ENCODE data around the gene KIZ. TPM values are rescaled to one million over a fixed set of nuclear protein-coding genes. Genes with fewer than 3 reads are reported as not detected.

The KIZ gene
- total and polyA plus RNA-seq, 2 experiments from 2014 or later, result 11.0 to 55.4 TPM

DNA sequence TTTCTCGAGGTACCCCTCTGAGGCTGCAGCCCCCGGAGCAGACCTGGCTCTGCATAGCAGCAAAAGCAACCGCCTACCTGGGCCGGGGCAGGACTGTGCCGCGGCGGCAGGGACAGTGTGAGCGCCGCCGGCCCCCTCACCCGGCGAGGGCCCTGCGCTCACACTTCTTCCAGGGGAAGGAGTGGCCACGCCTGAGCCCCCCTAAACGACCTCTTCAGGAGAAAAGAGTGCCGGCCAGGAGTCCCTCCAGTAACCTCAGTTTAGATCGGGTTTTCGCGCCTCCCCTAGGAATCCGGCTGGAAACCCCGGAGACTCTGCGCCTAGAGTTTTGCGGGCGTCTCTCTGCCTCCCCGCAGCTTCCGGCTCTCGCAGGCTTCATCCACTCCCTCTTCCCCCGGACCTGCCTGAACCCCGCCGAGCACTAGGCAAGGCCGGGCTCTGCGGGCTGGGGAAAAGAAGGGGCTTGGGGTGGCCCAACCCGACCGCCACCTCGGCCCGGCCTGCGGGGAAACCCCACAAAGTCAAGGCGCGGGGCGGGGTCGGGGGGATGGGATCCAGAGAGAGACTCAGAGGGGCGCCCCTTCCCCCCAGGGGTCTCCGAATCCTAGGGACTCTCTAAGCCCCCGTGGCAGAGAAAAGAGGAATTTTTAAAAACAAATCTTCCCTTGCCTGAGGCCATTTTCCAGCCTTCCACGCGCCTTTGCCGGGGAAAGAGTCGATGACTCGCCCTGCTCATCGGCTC lies 20.3 kb upstream of the KIZ start:
- Histone ChIP-seq H3K36me3 (no peaks in the 10 kb centered on the region), H3K27me3 (peaks cover 96% of the 10 kb centered on the region), H3K27ac (no peak overlapping the region), H3K4me3 (peak overlapping the region; percentile 10), H3K9me3 (ENCODE audit: low read depth) (no peaks in the 10 kb centered on the region), H3K4me1 (ENCODE audit: low read depth) (peaks cover 6% of the 10 kb centered on the region)
- DNase-seq (ENCODE audit: low read depth in 1 of 2, low spot score in 1 of 2), result no peak
- TF ChIP-seq, protein P1, sequence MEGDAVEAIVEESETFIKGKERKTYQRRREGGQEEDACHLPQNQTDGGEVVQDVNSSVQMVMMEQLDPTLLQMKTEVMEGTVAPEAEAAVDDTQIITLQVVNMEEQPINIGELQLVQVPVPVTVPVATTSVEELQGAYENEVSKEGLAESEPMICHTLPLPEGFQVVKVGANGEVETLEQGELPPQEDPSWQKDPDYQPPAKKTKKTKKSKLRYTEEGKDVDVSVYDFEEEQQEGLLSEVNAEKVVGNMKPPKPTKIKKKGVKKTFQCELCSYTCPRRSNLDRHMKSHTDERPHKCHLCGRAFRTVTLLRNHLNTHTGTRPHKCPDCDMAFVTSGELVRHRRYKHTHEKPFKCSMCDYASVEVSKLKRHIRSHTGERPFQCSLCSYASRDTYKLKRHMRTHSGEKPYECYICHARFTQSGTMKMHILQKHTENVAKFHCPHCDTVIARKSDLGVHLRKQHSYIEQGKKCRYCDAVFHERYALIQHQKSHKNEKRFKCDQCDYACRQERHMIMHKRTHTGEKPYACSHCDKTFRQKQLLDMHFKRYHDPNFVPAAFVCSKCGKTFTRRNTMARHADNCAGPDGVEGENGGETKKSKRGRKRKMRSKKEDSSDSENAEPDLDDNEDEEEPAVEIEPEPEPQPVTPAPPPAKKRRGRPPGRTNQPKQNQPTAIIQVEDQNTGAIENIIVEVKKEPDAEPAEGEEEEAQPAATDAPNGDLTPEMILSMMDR (IDR thresholded peaks at IDR 0.05; ENCODE audit: low read depth, low read length), result no peak

DNA sequence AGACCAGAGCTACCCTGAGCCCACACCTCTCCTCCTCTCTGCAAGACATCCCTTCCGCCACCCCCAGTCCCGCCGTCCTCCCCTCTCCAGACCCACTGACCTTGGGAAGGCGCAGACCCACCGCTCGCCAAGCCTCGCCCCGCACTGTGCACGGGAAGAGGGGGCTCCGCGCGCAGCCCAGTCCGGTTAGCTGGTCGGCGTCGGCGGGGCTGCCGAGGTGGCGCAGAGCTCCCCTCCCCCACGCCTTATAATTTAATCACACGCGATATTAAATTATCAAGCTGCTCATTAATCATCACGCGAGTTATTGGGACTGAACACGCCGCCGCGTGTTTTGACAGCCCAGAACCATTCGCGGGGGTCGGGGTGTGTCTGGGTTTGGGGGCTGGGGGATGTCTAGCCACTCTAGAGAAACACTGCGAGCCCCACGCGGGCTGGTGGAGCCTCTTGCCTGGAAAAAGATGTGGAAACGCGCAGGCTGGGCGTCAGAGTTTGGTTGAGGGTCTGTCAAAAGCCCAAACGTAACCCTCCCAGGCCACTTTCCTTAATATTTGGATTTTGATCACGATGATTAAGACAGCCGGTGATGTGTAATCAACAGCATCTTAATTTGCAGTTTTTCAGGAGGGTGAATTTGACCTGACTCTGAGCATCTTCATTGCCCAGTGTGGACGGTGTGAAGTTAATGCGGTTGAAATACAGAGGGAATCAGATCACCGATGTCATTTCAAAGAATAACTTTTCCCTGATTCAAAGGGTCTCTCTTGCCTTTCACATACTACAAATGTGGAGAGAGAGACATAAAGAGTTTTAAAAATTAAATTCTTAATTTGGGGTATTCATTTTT lies 19.5 kb upstream of the KIZ start, which contains the start of gene LINC00237:
Gene LINC00237 (minus strand): TSS at position 188 of the 847 bp plus-strand sequence.
- Histone ChIP-seq H3K36me3 (no peaks in the 10 kb centered on the region), H3K4me1 (ENCODE audit: low read depth) (peaks cover 2% of the 10 kb centered on the region), H3K9me3 (ENCODE audit: low read depth) (no peaks in the 10 kb centered on the region), H3K4me3 (peak within 1 kb of the TSS; percentile 10), H3K27ac (no peak within 1 kb of the TSS), H3K27me3 (peaks cover 94% of the 10 kb centered on the region)
- TF ChIP-seq, protein P1 (IDR thresholded peaks at IDR 0.05; ENCODE audit: low read depth, low read length), result no peak
- DNase-seq (ENCODE audit: low read depth in 1 of 2, low spot score in 1 of 2), result no peak

DNA sequence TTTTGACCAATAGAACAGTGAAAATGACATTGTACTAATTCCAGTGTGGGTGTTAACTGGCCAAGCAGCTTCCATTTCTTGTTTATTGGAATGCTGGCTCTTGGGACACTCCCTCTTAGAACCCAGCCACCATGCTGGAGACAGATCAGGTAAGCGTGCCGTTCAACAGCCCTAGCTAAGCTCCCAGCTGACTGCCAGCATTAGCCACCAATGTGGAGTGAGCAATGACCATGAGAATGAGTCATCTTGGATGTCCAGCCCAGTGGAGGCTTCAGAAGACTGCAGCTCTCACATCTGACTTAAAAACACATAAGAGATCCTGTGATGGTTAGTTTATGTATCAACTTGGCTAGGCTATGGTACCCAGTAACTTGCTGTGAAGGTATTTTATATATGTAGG lies 16.7 kb upstream of the KIZ start:
- DNase-seq (ENCODE audit: low read depth in 1 of 2, low spot score in 1 of 2), result no peak
- peaks cover 75% of the 10 kb centered on the region for H3K27me3 ChIP-seq
- H3K4me1 ChIP-seq (ENCODE audit: low read depth), result no peaks in the 10 kb centered on the region
- H3K36me3 ChIP-seq, result no peaks in the 10 kb centered on the region
- H3K27ac ChIP-seq, result no peak overlapping the region
- TF ChIP-seq, protein P1 (IDR thresholded peaks at IDR 0.05; ENCODE audit: low read depth, low read length), result no peak
- no peaks in the 10 kb centered on the region for H3K9me3 ChIP-seq (ENCODE audit: low read depth)
- no peak overlapping the region for H3K4me3 ChIP-seq

DNA sequence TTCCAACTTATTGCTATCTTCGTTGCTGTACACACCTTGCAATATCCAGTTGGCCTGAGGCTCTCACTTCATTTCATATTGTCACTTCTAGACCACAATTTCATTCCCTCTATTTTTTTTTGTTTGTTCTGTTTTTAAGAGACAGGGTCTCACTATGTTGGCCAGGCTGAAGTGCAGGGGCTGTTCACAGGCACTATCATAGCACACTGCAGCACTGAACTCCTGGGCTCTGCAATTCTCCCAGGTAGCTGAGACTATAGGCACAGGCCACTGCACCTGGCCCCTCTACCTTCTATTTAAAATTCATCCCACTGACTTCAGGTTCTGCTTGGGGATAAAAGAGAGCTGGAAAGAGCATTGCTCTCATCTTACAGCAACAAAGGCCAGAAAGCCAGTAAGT lies 15.1 kb upstream of the KIZ start:
- TF ChIP-seq, protein P1 (IDR thresholded peaks at IDR 0.05; ENCODE audit: low read depth, low read length), result no peak
- no peaks in the 10 kb centered on the region for H3K9me3 ChIP-seq (ENCODE audit: low read depth)
- DNase-seq (ENCODE audit: low read depth in 1 of 2, low spot score in 1 of 2), result no peak
- H3K27ac ChIP-seq, result no peak overlapping the region
- H3K4me3 ChIP-seq, result no peak overlapping the region
- peaks cover 58% of the 10 kb centered on the region for H3K27me3 ChIP-seq
- H3K36me3 ChIP-seq, result no peaks in the 10 kb centered on the region
- H3K4me1 ChIP-seq (ENCODE audit: low read depth), result no peaks in the 10 kb centered on the region

DNA sequence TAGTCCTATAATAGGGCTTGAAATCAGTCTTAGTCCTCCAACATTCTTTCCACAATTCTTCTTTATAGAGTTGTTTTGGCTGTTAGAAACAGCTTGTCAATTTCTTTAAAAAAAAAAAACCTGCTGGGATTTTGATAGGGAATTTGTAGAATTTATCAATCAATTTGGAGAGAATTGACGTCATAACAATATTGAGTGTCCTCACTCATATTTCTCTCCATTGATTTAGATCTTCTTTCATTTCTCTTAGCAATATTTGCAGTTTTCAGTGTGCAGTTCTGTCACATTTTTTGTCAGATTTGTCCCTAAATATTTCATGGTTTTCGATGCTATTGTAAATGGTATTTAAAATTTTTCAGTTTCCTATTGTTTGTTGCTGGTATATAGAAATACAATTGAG lies 14.5 kb upstream of the KIZ start:
- Histone ChIP-seq H3K36me3 (no peaks in the 10 kb centered on the region), H3K9me3 (ENCODE audit: low read depth) (no peaks in the 10 kb centered on the region)

More for the DNA sequence above, 14.5 kb upstream of the KIZ start:
- Histone ChIP-seq H3K27ac (no peak overlapping the region), H3K27me3 (peaks cover 52% of the 10 kb centered on the region), H3K4me1 (ENCODE audit: low read depth) (no peaks in the 10 kb centered on the region), H3K4me3 (no peak overlapping the region)
- no peak for DNase-seq (ENCODE audit: low read depth in 1 of 2, low spot score in 1 of 2)
- TF ChIP-seq, protein P1 (IDR thresholded peaks at IDR 0.05; ENCODE audit: low read depth, low read length), result no peak

All from cardiac muscle cell (in vitro differentiated cells and primary cell).